Keratinocyte (primary cell): ENCODE data around the gene UNC79. TPM values are rescaled to one million over a fixed set of nuclear protein-coding genes. Genes with fewer than 3 reads are reported as not detected.

Source experiments
- DNase-seq: peaks from one replicate; pipeline ENCODE4 v3.0.0-alpha.2; 2011; ENCODE audit warnings: low read depth, missing footprints, low spot score
- FAIRE-seq: peaks from 2 replicates; lab custom pipeline; 2011; peaks lifted over from hg19 to GRCh38; lab: Jason Lieb, UNC
- H2AFZ ChIP-seq: 2 replicates; pipeline ENCODE4 v1.6.0; 2012; ENCODE audit warnings: low read length, control low read depth, inconsistent platforms; ENCODE audit not compliant: control insufficient read depth
- H3K27ac ChIP-seq: 2 replicates; pipeline ENCODE4 v1.5.1; 2011; ENCODE audit warnings: low read length; ENCODE audit not compliant: control insufficient read depth, insufficient read depth
- H3K27me3 ChIP-seq: 3 replicates; pipeline ENCODE4 v1.6.0; 2011; ENCODE audit warnings: low read length; ENCODE audit not compliant: control insufficient read depth, insufficient read depth; ENCODE audit errors: extremely low read depth
- H3K36me3 ChIP-seq, 2 experiments: 2 replicates in 1 of 2; 3 replicates in 1 of 2; pipeline ENCODE4 v1.5.1; 2011; ENCODE audit warnings: low read length in 2 of 2, mild to moderate bottlenecking in 1 of 2; ENCODE audit not compliant: control insufficient read depth in 2 of 2, insufficient read depth in 2 of 2; ENCODE audit errors: extremely low read depth in 1 of 2
- H3K4me1 ChIP-seq: 3 replicates; pipeline ENCODE4 v1.5.1; 2011; ENCODE audit warnings: low read length; ENCODE audit not compliant: control insufficient read depth, insufficient read depth; ENCODE audit errors: extremely low read depth
- H3K4me2 ChIP-seq: 3 replicates; pipeline ENCODE4 v1.6.0; 2011; ENCODE audit warnings: low read depth, low read length; ENCODE audit not compliant: control insufficient read depth, insufficient read depth; ENCODE audit errors: extremely low read depth
- H3K4me3 ChIP-seq, 3 experiments: fragments of 200-600 bp in 1 of 3; sonication (generic) in 1 of 3; 2 replicates in 2 of 3; 3 replicates in 1 of 3; pipeline ENCODE4 v1.5.1; 2011 to 2016; ENCODE audit warnings: low read length in 3 of 3, mild to moderate bottlenecking in 3 of 3, control low read depth in 2 of 3, inconsistent platforms in 1 of 3, low read depth in 1 of 3, mixed read lengths in 1 of 3, mixed run types in 1 of 3, moderate library complexity in 1 of 3; ENCODE audit not compliant: control insufficient read depth in 2 of 3, insufficient read depth in 2 of 3; ENCODE audit errors: extremely low read depth in 1 of 3
- H3K79me2 ChIP-seq: 2 replicates; pipeline ENCODE4 v1.6.0; 2012; ENCODE audit warnings: low read length; ENCODE audit not compliant: control insufficient read depth, insufficient read depth
- H3K9ac ChIP-seq: 3 replicates; pipeline ENCODE4 v1.6.0; 2011; ENCODE audit warnings: low read length; ENCODE audit not compliant: control insufficient read depth, insufficient read depth; ENCODE audit errors: extremely low read depth
- H3K9me1 ChIP-seq: 3 replicates; pipeline ENCODE4 v1.6.0; 2011; ENCODE audit warnings: low read length; ENCODE audit not compliant: control insufficient read depth, insufficient read depth; ENCODE audit errors: extremely low read depth
- H3K9me3 ChIP-seq: 2 replicates; pipeline ENCODE4 v1.5.1; 2012; ENCODE audit warnings: low read depth, low read length; ENCODE audit not compliant: control insufficient read depth
- H4K20me1 ChIP-seq: 3 replicates; pipeline ENCODE4 v1.6.0; 2011; ENCODE audit warnings: low read length; ENCODE audit not compliant: control insufficient read depth, insufficient read depth; ENCODE audit errors: extremely low read depth
- EZH2 ChIP-seq: IDR thresholded peaks from one replicate; pipeline ENCODE4 v1.6.1; 2012; ENCODE audit warnings: inconsistent platforms, mild to moderate bottlenecking, low read length, moderate library complexity
- dilution Hi-C: fragments of 300-500 bp; cut with MboI; formaldehyde crosslinking; loops from one replicate; pipeline ENCODE4 v1.7.0; 2020; ENCODE audit warnings: low sequenced_read_pairs; ENCODE audit not compliant: extremely low pct_ligation_motif_present
- polyA plus RNA-seq, 5 experiments: library from polyadenylated mRNA; depleted of rRNA in 3 of 5; stranded (reverse) in 3 of 5; stranded (forward) in 1 of 5; unstranded in 1 of 5; fragments of >200 nt; gene quantifications; 1 replicate in 1 of 5; 2 replicates in 3 of 5; 3 replicates in 1 of 5; pipeline versions ENCODE4 v1.2.1 to v1.2.3, GENCODE V29; 2011 to 2012; ENCODE audit warnings: missing spikeins in 2 of 5, low read depth in 1 of 5, low replicate concordance in 1 of 5
- TF ChIP-seq, protein P1 (sequence below), 3 experiments: IDR thresholded peaks in 1 of 3; conservative IDR thresholded peaks in 1 of 3; optimal IDR thresholded peaks in 1 of 3; 2 replicates in 2 of 3; 3 replicates in 1 of 3; pipeline versions ENCODE3 to v1.5.1; 2011; ENCODE audit warnings: low read length in 3 of 3, mild to moderate bottlenecking in 3 of 3, moderate library complexity in 2 of 3, control low read depth in 1 of 3, inconsistent platforms in 1 of 3; ENCODE audit not compliant: insufficient read depth in 2 of 3; ENCODE audit errors: extremely low read depth in 1 of 3

The UNC79 gene
- polyA plus RNA-seq, 1 donor (not counting 4 experiments of a cell fraction or from before 2014, with no cell fraction given), result 0.01 TPM

DNA sequence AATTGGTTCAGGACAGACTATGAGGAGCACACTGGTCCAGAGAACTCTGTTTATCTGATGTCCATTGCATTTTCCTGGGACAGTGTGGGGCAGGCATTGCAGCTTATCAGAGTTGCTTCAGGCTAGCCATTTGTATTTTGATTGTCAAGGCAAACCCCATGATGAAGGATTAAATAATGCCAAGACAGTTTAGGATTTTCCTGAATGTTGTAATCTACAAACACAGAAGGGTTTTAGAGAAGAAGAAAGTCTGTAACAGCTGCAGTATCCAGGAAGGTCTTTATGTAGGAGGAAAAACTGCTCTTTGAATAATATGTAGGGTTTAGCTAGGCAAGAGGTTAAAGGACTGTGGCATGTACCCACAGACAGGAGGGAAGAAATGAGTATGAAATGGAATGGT, 32.2 kb upstream of the UNC79 start:
- Histone ChIP-seq H3K9ac (no peak overlapping the region), H3K27me3 (no peaks in the 10 kb centered on the region), H3K4me1 (no peaks in the 10 kb centered on the region), H3K79me2 (no peaks in the 10 kb centered on the region), H3K27ac (no peak overlapping the region), H3K4me2 (no peak overlapping the region), H3K9me3 (no peaks in the 10 kb centered on the region), H3K9me1 (no peaks in the 10 kb centered on the region), H3K36me3 (no peaks in the 10 kb centered on the region), H2AFZ (no peak overlapping the region), H4K20me1 (no peaks in the 10 kb centered on the region), H3K4me3 (no peak overlapping the region)
- DNase-seq (no peak), FAIRE-seq (no peak)
- TF ChIP-seq EZH2, result no peak
- TF ChIP-seq, protein P1, sequence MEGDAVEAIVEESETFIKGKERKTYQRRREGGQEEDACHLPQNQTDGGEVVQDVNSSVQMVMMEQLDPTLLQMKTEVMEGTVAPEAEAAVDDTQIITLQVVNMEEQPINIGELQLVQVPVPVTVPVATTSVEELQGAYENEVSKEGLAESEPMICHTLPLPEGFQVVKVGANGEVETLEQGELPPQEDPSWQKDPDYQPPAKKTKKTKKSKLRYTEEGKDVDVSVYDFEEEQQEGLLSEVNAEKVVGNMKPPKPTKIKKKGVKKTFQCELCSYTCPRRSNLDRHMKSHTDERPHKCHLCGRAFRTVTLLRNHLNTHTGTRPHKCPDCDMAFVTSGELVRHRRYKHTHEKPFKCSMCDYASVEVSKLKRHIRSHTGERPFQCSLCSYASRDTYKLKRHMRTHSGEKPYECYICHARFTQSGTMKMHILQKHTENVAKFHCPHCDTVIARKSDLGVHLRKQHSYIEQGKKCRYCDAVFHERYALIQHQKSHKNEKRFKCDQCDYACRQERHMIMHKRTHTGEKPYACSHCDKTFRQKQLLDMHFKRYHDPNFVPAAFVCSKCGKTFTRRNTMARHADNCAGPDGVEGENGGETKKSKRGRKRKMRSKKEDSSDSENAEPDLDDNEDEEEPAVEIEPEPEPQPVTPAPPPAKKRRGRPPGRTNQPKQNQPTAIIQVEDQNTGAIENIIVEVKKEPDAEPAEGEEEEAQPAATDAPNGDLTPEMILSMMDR (optimal IDR thresholded peaks at IDR 0.05 in 1 of 3, IDR thresholded peaks at IDR 0.05 in 1 of 3, conservative IDR thresholded peaks at IDR 0.05 in 1 of 3; ENCODE audit: extremely low read depth in 1 of 3, insufficient read depth in 2 of 3, low read length in 3 of 3), result no peak
- dilution Hi-C loops, result no loop called here

DNA sequence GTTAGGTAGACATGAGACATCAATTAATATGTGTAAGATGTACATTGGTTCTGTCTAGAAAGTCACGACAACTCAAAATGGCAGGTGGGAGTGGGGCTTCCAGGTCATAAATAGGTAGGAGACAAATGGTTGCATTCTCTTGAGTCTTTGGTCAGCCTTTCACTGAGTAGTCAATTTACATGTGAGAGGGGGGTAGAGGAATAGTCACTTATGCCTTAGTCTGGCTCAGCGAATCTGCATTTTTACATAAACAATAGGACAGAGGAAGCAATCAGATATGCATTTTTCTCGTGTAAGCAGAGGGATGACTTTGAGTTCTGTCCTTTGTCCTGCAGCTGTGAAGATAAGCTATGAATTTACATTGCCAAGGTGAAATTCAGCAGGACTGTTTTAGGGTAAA, 27.8 kb upstream of the UNC79 start:
- H3K4me2 ChIP-seq, result no peak overlapping the region
- DNase-seq, result no peak
- no peak overlapping the region for H3K27ac ChIP-seq
- H2AFZ ChIP-seq, result no peak overlapping the region
- no peak for TF ChIP-seq EZH2
- TF ChIP-seq, protein P1 (optimal IDR thresholded peaks at IDR 0.05 in 1 of 3, IDR thresholded peaks at IDR 0.05 in 1 of 3, conservative IDR thresholded peaks at IDR 0.05 in 1 of 3; ENCODE audit: extremely low read depth in 1 of 3, insufficient read depth in 2 of 3, low read length in 3 of 3), result no peak
- no peaks in the 10 kb centered on the region for H3K36me3 ChIP-seq
- no peaks in the 10 kb centered on the region for H3K27me3 ChIP-seq
- no peaks in the 10 kb centered on the region for H3K9me3 ChIP-seq
- H3K4me1 ChIP-seq, result no peaks in the 10 kb centered on the region
- H4K20me1 ChIP-seq, result no peaks in the 10 kb centered on the region
- no peak overlapping the region for H3K4me3 ChIP-seq
- dilution Hi-C loops, result no loop called here
- no peaks in the 10 kb centered on the region for H3K79me2 ChIP-seq
- H3K9ac ChIP-seq, result no peak overlapping the region
- no peaks in the 10 kb centered on the region for H3K9me1 ChIP-seq
- no peak for FAIRE-seq
